ENCODE measurements around the gene P2RY6. TPM values are rescaled to one million over a fixed set of nuclear protein-coding genes. Genes with fewer than 3 reads are reported as not detected.

The P2RY6 gene
- total RNA-seq, 1 donor from 2014 or later = 2.8 TPM

- intact Hi-C loops (cut with DNase I) = loop anchor here (1.0 kb wide), 1 partner anchor 28 kb away; no protein-coding TSS in a partner anchor
- peak; percentile 87 for DNase-seq (ENCODE audit: missing footprints)
- ATAC-seq = peak; percentile 67
Observed at GRCh38 chr11:73335204-73335923, 63.2 kb downstream of the P2RY6 start.

GRCh38 chr11:73337846-73338245, 65.7 kb downstream of the P2RY6 start:
- ATAC-seq (no peak), DNase-seq (ENCODE audit: missing footprints) (no peak)
- intact Hi-C loops (cut with DNase I) = no loop called here

DNA sequence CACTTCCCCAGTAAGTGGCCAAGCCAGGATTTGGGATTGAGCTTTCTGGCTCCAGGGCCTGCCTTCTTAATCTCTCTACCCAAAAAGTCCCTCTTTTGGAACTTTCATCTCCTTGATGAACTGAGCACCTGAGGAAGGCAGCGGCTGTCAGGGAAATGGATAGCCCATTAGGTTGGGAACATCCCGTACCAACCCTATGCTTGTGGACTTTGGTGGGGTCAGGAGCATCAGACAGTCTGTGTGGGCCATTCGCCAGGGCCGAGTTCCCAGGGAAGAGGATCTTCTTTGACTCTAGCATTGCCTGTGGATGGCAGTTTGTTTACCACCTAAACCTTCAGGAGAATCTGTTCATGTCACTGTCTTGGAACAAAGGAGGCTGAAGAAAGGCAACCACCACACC, 66.1 kb downstream of the P2RY6 start:
- intact Hi-C loops (cut with DNase I) = no loop called here
- ATAC-seq (no peak), DNase-seq (ENCODE audit: missing footprints) (no peak)

GRCh38 chr11:73340164-73340563, 68.0 kb downstream of the P2RY6 start:
- no peak for DNase-seq (ENCODE audit: missing footprints)
- intact Hi-C loops (cut with DNase I) = no loop called here
- no peak for ATAC-seq

GRCh38 chr11:73342633-73343032, 70.5 kb downstream of the P2RY6 start:
- DNase-seq (ENCODE audit: missing footprints) (peak; percentile 64), ATAC-seq (peak; percentile 12)
- intact Hi-C loops (cut with DNase I) = no loop called here

GRCh38 chr11:73343076-73343873, 71.1 kb downstream of the P2RY6 start:
- DNase-seq (ENCODE audit: missing footprints) = peak; percentile 17
- intact Hi-C loops (cut with DNase I) = no loop called here
- ATAC-seq = peak; percentile 12

- peak; percentile 11 for ATAC-seq
- DNase-seq (ENCODE audit: missing footprints) = peak; percentile 62
- intact Hi-C loops (cut with DNase I) = no loop called here
Observed at GRCh38 chr11:73344191-73344607, 72.1 kb downstream of the P2RY6 start.

DNA sequence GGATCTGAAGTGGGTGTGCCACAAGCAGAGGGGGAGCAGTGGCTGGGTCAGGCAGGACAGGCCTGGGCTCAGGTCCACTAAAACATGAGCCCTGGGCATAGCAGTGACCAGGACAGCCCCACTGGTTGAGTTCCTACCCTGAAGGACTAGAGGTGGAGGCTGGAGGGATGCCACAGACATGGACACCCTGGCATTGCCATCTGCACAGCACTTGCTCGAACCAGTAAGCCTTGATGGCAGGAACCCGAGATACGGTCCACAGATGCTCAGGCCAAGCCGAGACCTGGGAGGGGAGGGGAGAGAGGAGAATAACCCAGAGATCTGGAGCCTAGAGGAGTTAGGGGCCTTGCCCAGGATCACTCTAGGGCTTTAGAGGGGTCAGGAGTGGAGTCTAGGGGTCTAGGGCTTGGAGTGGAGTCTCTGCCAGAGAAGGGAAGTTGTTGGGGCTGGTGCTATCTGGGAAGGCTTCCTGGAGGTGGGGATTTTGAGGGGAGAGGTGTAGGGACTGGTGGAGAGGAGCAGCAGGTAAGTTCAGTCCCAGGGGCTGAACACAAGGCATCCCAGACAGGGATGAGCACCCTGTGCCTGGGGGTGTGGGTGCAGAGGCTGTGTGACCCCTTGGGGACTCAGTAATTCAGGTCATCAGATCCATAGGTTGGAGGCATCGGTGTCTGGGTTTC, 73.5 kb downstream of the P2RY6 start:
- ATAC-seq (no peak), DNase-seq (ENCODE audit: missing footprints) (peak; percentile 21)
- intact Hi-C loops (cut with DNase I) = no loop called here

- DNase-seq (ENCODE audit: missing footprints) (peak; percentile 25), ATAC-seq (no peak)
- intact Hi-C loops (cut with DNase I) = no loop called here
Observed at GRCh38 chr11:73346186-73346935, 74.2 kb downstream of the P2RY6 start.

DNA sequence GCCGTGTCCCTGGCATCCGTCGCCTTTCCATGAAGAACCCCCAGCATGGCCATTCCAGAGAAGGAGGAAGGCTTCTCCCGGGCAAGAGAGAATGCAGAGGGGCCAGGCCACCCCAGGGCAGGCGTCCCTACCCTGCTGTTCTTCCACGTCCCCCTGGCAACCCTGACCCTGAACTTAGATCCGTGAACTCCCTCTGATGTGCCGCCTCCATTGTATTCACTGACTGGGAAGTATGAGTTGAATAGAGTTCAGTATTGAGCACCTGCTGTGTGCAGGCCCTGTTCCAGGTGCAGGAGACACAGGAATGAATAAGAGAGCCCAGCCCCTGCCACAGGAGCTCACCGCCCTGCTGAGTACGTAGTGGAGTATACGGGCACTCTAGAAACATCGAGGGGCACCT, 74.9 kb downstream of the P2RY6 start:
- ATAC-seq (no peak), DNase-seq (ENCODE audit: missing footprints) (peak; percentile 11)
- intact Hi-C loops (cut with DNase I) = no loop called here

Other genes starting within 250 kb of the P2RY6 start
- gene FCHSD2, start 130.0 kb upstream of the P2RY6 start, total RNA-seq = 36.6 TPM
- gene P2RY2, start 54.1 kb upstream of the P2RY6 start, total RNA-seq = 20.0 TPM
- gene ARHGEF17, start 35.9 kb downstream of the P2RY6 start, total RNA-seq = 57.1 TPM
- gene RELT, start 104.1 kb downstream of the P2RY6 start, total RNA-seq = 2.3 TPM

Data from Right ventricle myocardium inferior (tissue), 1 donor.